Kidney epithelial cell (primary cell): ENCODE results near the gene FABP3. TPM values are rescaled to one million over a fixed set of nuclear protein-coding genes. Genes with fewer than 3 reads are reported as not detected.

Experiments
- DNase-seq: peaks from one replicate; pipeline ENCODE4 v3.0.0-alpha.2; 2010; ENCODE audit warnings: low read depth
- H3K27me3 ChIP-seq: 2 replicates; pipeline ENCODE4 v1.6.0; 2011; ENCODE audit warnings: low read length; ENCODE audit not compliant: control insufficient read depth, insufficient read depth
- H3K36me3 ChIP-seq: 2 replicates; pipeline ENCODE4 v1.5.1; 2011; ENCODE audit warnings: low read length; ENCODE audit not compliant: control insufficient read depth, insufficient read depth
- H3K4me3 ChIP-seq: 2 replicates; pipeline ENCODE4 v1.5.1; 2011; ENCODE audit warnings: low read depth, mild to moderate bottlenecking, control low read depth, low read length
- total RNA-seq: library from RNA; depleted of rRNA; stranded (reverse); fragments of >200 nt; gene quantifications from 2 replicates; pipeline ENCODE4 v1.2.3, GENCODE V29; 2015
- TF ChIP-seq, protein P1 (sequence below): IDR thresholded peaks from 2 replicates; pipeline ENCODE4 v1.5.1; 2011; ENCODE audit warnings: mild to moderate bottlenecking, moderate library complexity, low read length, control low read depth, inconsistent platforms; ENCODE audit not compliant: insufficient read depth, poor library complexity, severe bottlenecking

Gene FABP3
- total RNA-seq, 1 donor from 2014 or later = 2.1 TPM

DNA sequence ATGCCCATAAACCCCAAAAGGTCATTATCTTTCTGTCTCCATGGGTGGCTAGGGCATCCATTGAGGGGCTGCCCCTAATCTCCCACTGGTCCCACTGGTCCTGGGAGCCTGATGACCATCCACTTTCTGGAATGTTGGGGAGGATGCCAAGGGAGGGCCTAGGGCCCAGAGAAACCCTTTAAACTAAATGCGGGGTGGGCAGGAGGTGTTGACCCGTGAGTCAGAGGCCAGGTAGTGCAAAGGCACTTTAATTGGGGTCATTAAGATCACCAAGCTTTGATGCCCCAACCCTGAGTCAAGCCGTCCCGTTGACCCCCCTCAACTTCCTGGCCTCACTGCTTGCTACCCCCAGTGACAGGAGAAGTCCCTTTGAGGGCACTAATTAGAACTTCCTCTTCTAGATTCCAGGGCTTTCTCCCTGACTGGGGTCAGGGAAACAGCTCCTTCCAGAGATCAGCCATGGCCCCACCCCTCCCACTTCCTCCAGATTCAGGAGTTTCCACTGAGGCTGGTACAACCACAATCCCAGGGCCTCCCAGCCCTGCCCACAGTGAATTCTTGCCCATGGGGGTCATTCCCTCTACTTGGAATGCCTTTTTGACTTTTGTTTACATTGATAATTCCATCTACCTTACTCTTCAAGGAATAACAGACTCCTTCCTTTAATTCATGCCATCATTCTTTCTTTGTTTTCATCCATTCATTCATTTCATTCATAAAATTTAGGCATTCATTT is 24.7 kb upstream of the FABP3 start:
- no peak for DNase-seq
- Histone ChIP-seq H3K4me3 (no peak overlapping the region), H3K36me3 (no peaks in the 10 kb centered on the region), H3K27me3 (no peaks in the 10 kb centered on the region)
- TF ChIP-seq, protein P1, sequence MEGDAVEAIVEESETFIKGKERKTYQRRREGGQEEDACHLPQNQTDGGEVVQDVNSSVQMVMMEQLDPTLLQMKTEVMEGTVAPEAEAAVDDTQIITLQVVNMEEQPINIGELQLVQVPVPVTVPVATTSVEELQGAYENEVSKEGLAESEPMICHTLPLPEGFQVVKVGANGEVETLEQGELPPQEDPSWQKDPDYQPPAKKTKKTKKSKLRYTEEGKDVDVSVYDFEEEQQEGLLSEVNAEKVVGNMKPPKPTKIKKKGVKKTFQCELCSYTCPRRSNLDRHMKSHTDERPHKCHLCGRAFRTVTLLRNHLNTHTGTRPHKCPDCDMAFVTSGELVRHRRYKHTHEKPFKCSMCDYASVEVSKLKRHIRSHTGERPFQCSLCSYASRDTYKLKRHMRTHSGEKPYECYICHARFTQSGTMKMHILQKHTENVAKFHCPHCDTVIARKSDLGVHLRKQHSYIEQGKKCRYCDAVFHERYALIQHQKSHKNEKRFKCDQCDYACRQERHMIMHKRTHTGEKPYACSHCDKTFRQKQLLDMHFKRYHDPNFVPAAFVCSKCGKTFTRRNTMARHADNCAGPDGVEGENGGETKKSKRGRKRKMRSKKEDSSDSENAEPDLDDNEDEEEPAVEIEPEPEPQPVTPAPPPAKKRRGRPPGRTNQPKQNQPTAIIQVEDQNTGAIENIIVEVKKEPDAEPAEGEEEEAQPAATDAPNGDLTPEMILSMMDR = no peak

DNA sequence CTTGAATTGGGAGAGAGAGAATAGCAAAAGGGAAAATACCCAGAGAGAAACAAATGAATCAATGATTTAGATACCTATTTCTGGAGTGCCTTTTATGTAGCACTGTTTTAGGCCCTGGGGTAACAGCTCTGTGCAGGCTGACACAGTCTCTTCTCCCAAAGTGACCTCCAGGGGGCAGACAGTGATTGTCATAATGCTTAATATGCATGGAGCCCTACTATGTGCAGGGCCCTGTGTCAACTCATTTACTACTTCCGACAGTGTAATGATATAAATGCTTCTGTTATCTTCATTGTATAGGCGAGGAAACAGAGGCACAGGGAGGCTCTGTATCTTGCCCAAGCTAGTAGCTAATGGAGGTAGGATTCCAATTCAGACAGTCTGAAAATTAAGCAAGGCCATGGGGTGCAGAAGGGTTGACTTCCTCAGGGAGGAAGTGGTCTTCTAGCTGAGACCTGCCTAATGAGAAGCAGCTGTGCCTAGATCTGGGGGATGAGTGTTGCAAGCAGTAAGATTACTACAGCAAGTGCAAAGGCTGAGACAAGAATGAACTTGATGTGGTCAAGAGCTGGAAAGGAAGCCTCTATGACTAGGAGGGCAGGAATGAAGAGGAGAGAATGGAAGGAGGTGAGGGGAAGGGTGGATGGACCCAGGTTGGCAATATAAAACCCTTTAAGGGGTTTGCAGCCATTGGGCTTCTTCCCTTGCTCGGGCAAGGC is 23.9 kb upstream of the FABP3 start:
- H3K27me3 ChIP-seq = no peaks in the 10 kb centered on the region
- peak; percentile 43 for DNase-seq
- no peak overlapping the region for H3K4me3 ChIP-seq
- no peaks in the 10 kb centered on the region for H3K36me3 ChIP-seq
- TF ChIP-seq, protein P1 = peak; percentile 23

- no peaks in the 10 kb centered on the region for H3K36me3 ChIP-seq
- TF ChIP-seq, protein P1 = peak; percentile 95
- H3K27me3 ChIP-seq = no peaks in the 10 kb centered on the region
- peak; percentile 49 for DNase-seq
- peak overlapping the region; percentile 17 for H3K4me3 ChIP-seq
These were observed 21.8 kb upstream of the FABP3 start for GRCh38 chr1:31394584-31395193.

DNA sequence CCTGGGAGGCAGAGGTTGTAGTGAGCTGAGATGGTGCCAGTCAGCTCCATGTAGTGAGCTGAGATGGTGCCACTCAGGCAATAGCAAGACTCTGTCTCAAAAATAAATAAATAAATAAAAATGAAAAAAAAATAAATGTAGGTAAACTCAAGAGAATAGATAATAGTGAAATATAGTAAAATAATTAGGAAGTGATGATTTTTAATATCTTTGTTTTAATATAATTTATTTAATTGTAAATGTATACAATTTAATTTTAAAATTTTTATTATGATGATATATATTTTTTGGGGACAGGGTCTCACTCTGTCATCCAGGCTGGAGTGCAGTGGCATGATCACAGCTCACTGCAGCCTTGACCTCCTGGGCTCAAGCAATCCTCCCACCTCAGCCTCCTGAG is 20.6 kb upstream of the FABP3 start:
- TF ChIP-seq, protein P1 = no peak
- H3K4me3 ChIP-seq = no peak overlapping the region
- no peaks in the 10 kb centered on the region for H3K36me3 ChIP-seq
- no peak for DNase-seq
- H3K27me3 ChIP-seq = no peaks in the 10 kb centered on the region

- Histone ChIP-seq H3K27me3 (no peaks in the 10 kb centered on the region), H3K4me3 (no peak overlapping the region), H3K36me3 (no peaks in the 10 kb centered on the region)
- TF ChIP-seq, protein P1 = no peak
- DNase-seq = no peak
These were observed 17.2 kb upstream of the FABP3 start for GRCh38 chr1:31390071-31390470.
